Pancreas (tissue), 10 donors: Measurements from ENCODE around the gene METTL22. TPM values are rescaled to one million over a fixed set of nuclear protein-coding genes. Genes with fewer than 3 reads are reported as not detected.

Source experiments
- ATAC-seq, 4 donors: fragments of 200-7000 bp; cut with Tn5 transposase; one replicate each; pipeline versions ENCODE4 v1.8.0 to v1.9.1; 2020; ENCODE audit warnings: mild to moderate bottlenecking in 4 of 4, moderate library complexity in 4 of 4
- DNase-seq, 6 donors: peaks; one replicate each; pipeline ENCODE4 v3.0.0-alpha.2; 2020
- FAIRE-seq: peaks from 2 replicates; lab custom pipeline; 2012; peaks lifted over from hg19 to GRCh38; lab: Jason Lieb, UNC
- H3K27ac ChIP-seq, 4 donors: fragments of 200-600 bp; sonication (generic); 1 replicate in 3 of 4; 2 replicates in 1 of 4; pipeline versions ENCODE4 v1.5.0 to v1.8.0; 2020
- H3K27me3 ChIP-seq, 4 donors: fragments of 200-600 bp; one replicate each; pipeline ENCODE4 v1.8.0; 2021
- H3K36me3 ChIP-seq, 3 donors: fragments of 200-600 bp; sonication (generic) in 1 of 3; one replicate each; pipeline versions ENCODE4 v1.5.0 to v1.8.0; 2020 to 2021
- H3K4me1 ChIP-seq, 3 donors: fragments of 200-600 bp; one replicate each; pipeline ENCODE4 v1.8.0; 2021
- H3K4me3 ChIP-seq, 4 donors: fragments of 200-600 bp; sonication (generic) in 2 of 4; one replicate each; pipeline versions ENCODE4 v1.5.0 to v1.8.0; 2020 to 2021
- H3K9me3 ChIP-seq, 4 donors: fragments of 200-600 bp; one replicate each; pipeline ENCODE4 v1.8.0; 2021
- CTCF ChIP-seq, 4 donors: fragments of 200-600 bp; sonication (generic) in 3 of 4; IDR thresholded peaks; one replicate each; pipeline versions ENCODE4 v1.5.0 to v1.8.0; 2021; ENCODE audit warnings: antibody characterized with exemption in 4 of 4
- WGBS, 2 donors: extraction: QIAGEN DNeasy Blood & Tissue Kit; methylation state at CpG; one replicate each; pipeline ENCODE4 v1.1.7; 2013; 5-methylcytosine and 5-hydroxymethylcytosine counted together
- intact Hi-C, 3 donors: fragments of 100-400 bp; cut with DNase I; formaldehyde crosslinking; loops; one replicate each; pipeline versions ENCODE4 v1.11.1 to v1.14.2; 2022
- polyA plus RNA-seq, 2 donors: library from polyadenylated mRNA; stranded (reverse); fragments of 200-250 nt; gene quantifications; one replicate each; pipeline ENCODE4 v1.2.3, GENCODE V29; 2013
- total RNA-seq, 6 donors: library from RNA; stranded (reverse); fragmentation: NEBNext Ultra II Directional in 4 of 6; extraction: Animal tissue kit (Norgen Biotek cat#: 25700) in 4 of 6; gene quantifications; one replicate each; pipeline versions ENCODE4 v1.2.1 to v1.2.4, GENCODE V29; 2021 to 2023
- donor health status: healthy with polysubstance abuse.
- donor health status: DM: no; HTN: no; CAD: no; lungs with moderate emphysema.
- donor health status: DM: no; HTN: no; CAD: no.
- donor health status: control.
- donor health status: control.
- donor health status: Bipolar disorder and iron deficiency.
- donor health status: DM: yes; HTN: yes; CAD: no.
- donor health status: DM: no; HTN: no; CAD: no.
- donor health status: DM: no; HTN: no; CAD: no.
- donor health status: DM: yes; HTN: yes; CAD: no.

The METTL22 gene
- total and polyA plus RNA-seq, 8 donors, result 9.7 to 38.9 (median 16.2) TPM

- no peaks in the 10 kb centered on the region for H3K27me3 ChIP-seq
- WGBS, 2 donors, result 37 to 42% methylated on average over 9 of the region's 9 CpGs
- peaks cover 7 to 14% (median 12%) of the 10 kb centered on the region in 3 donors for H3K4me1 ChIP-seq
- no peak for TF ChIP-seq CTCF (IDR thresholded peaks at IDR 0.05)
- no peaks in the 10 kb centered on the region for H3K36me3 ChIP-seq
- H3K4me3 ChIP-seq, result no peak overlapping the region
- ATAC-seq (peak; percentile 37 to 69 (median 68)), FAIRE-seq (no peak), DNase-seq (peak in 4 of 6 donors; percentile 39 to 65 (median 57))
- H3K9me3 ChIP-seq, result no peaks in the 10 kb centered on the region
- peak overlapping the region; percentile 5 to 46 (median 22) for H3K27ac ChIP-seq
- intact Hi-C loops, result no loop called here
These were observed 65.4 kb downstream of the METTL22 start for GRCh38 chr16:8686879-8687278.

- Histone ChIP-seq H3K36me3 (no peaks in the 10 kb centered on the region), H3K4me1 (peaks cover 7 to 14% (median 12%) of the 10 kb centered on the region in 3 donors), H3K27ac (no peak overlapping the region), H3K9me3 (no peaks in the 10 kb centered on the region), H3K4me3 (no peak overlapping the region), H3K27me3 (no peaks in the 10 kb centered on the region)
- FAIRE-seq (no peak), DNase-seq (no peak), ATAC-seq (no peak)
- TF ChIP-seq CTCF (IDR thresholded peaks at IDR 0.05), result no peak
- intact Hi-C loops, result no loop called here
- 73 to 100% methylated on average over 1 of the region's 1 CpG for WGBS, 2 donors
These were observed 68.2 kb downstream of the METTL22 start for GRCh38 chr16:8689686-8690085.

- Histone ChIP-seq H3K4me3 (no peak overlapping the region), H3K27ac (peak overlapping the region in 1 of 4 donors; percentile 1), H3K36me3 (no peaks in the 10 kb centered on the region), H3K4me1 (peaks cover under 1 to 9% (median 6%) of the 10 kb centered on the region in 3 donors), H3K9me3 (no peaks in the 10 kb centered on the region), H3K27me3 (no peaks in the 10 kb centered on the region)
- FAIRE-seq (no peak), ATAC-seq (peak in 2 of 4 donors; percentile 18 to 51), DNase-seq (no peak)
- TF ChIP-seq CTCF (IDR thresholded peaks at IDR 0.05), result no peak
- WGBS, 2 donors, result 51 to 54% methylated on average over 8 of the region's 8 CpGs
- intact Hi-C loops, result no loop called here
These were observed 70.2 kb downstream of the METTL22 start for GRCh38 chr16:8691728-8692127.

- Histone ChIP-seq H3K9me3 (no peaks in the 10 kb centered on the region), H3K36me3 (no peaks in the 10 kb centered on the region), H3K27ac (no peak overlapping the region), H3K4me1 (no peaks in the 10 kb centered on the region), H3K27me3 (no peaks in the 10 kb centered on the region), H3K4me3 (no peak overlapping the region)
- ATAC-seq (peak in 1 of 4 donors; percentile 19), DNase-seq (no peak), FAIRE-seq (no peak)
- no peak for TF ChIP-seq CTCF (IDR thresholded peaks at IDR 0.05)
- intact Hi-C loops, result no loop called here
- 68 to 73% methylated on average over 18 of the region's 18 CpGs for WGBS, 2 donors
These were observed 73.6 kb downstream of the METTL22 start for GRCh38 chr16:8694795-8695728.

- no peak for ATAC-seq
- DNase-seq, result no peak
- H3K36me3 ChIP-seq, result no peaks in the 10 kb centered on the region
- TF ChIP-seq CTCF (IDR thresholded peaks at IDR 0.05), result no peak
- H3K4me1 ChIP-seq, result no peaks in the 10 kb centered on the region
- H3K9me3 ChIP-seq, result no peaks in the 10 kb centered on the region
- intact Hi-C loops, result no loop called here
- H3K27me3 ChIP-seq, result no peaks in the 10 kb centered on the region
- no peak overlapping the region for H3K27ac ChIP-seq
- FAIRE-seq, result no peak
- H3K4me3 ChIP-seq, result no peak overlapping the region
- 77 to 88% methylated on average over 12 of the region's 12 CpGs for WGBS, 2 donors
These were observed 75.4 kb downstream of the METTL22 start for GRCh38 chr16:8696880-8697279.
